MCF 10A (cell line): ENCODE data around the gene TACR2. TPM values are rescaled to one million over a fixed set of nuclear protein-coding genes. Genes with fewer than 3 reads are reported as not detected.
A peak's percentile ranks its signal among the peaks of the same experiment; 100 is the strongest.

Experiments
- BruUV-seq: library from RNA; stranded (reverse); fragments of 400-500 nt; replicated peaks from 2 replicates; lab custom pipeline; 2021; lab: Mats Ljungman, UMichigan
- CTCF ChIA-PET: fragments of 300-600 bp; sonication (Branson Sonifier 250); formaldehyde crosslinking; extraction: SDS; loops from one replicate; lab custom pipeline; 2021; ENCODE audit warnings: antibody characterized with exemption, inconsistent platforms; lab: Yijun Ruan, JAX
- POLR2A ChIA-PET: fragments of 300-600, 350-650 bp; sonication (Branson Sonifier 250); formaldehyde crosslinking; extraction: SDS; loops from one replicate; lab custom pipeline; 2020; ENCODE audit warnings: antibody characterized with exemption, inconsistent platforms; lab: Yijun Ruan, JAX
- DNase-seq: peaks from one replicate; pipeline ENCODE4 v3.0.0-alpha.2; 2018; ENCODE audit not compliant: unreplicated experiment
- H3K27ac Mint-ChIP-seq: one replicate; pipeline ENCODE4 v1.8.0; 2022; ENCODE audit warnings: mild to moderate bottlenecking, low read depth, mixed read lengths; ENCODE audit not compliant: unreplicated experiment
- H3K27me3 Mint-ChIP-seq: one replicate; pipeline ENCODE4 v1.8.0; 2022; ENCODE audit warnings: mixed read lengths; ENCODE audit not compliant: insufficient read depth, unreplicated experiment
- H3K36me3 Mint-ChIP-seq: one replicate; pipeline ENCODE4 v1.8.0; 2022; ENCODE audit warnings: mild to moderate bottlenecking, moderate library complexity, mixed read lengths; ENCODE audit not compliant: insufficient read depth, unreplicated experiment
- H3K4me1 Mint-ChIP-seq: one replicate; pipeline ENCODE4 v1.8.0; 2022; ENCODE audit warnings: mixed read lengths; ENCODE audit not compliant: insufficient read depth, unreplicated experiment
- H3K4me3 Mint-ChIP-seq: one replicate; pipeline ENCODE4 v1.8.0; 2022; ENCODE audit warnings: mild to moderate bottlenecking, moderate library complexity, mixed read lengths; ENCODE audit not compliant: unreplicated experiment
- H3K9me3 Mint-ChIP-seq: one replicate; pipeline ENCODE4 v1.8.0; 2022; ENCODE audit warnings: mixed read lengths; ENCODE audit not compliant: unreplicated experiment
- CTCF ChIP-seq: fragments of 200-600 bp; IDR thresholded peaks from one replicate; pipeline ENCODE4 v1.8.0; 2022; ENCODE audit warnings: antibody characterized with exemption, mild to moderate bottlenecking; ENCODE audit not compliant: unreplicated experiment
- intact Hi-C: fragments of 100-400 bp; cut with micrococcal nuclease; formaldehyde crosslinking; loops from 2 replicates; pipeline ENCODE4 v1.14.1; 2022
- total RNA-seq: library from RNA; stranded (reverse); gene quantifications from 2 replicates; pipeline ENCODE4 v1.2.3, GENCODE V29; 2022

Gene TACR2
- total RNA-seq, 1 experiment from 2014 or later: not detected

- H3K36me3 Mint-ChIP-seq: peaks cover 67% of the 10 kb centered on the region
- no peak for TF ChIP-seq CTCF
- intact Hi-C loops: loop anchor here (5.0 kb wide), 1 partner anchor 47 kb away; no protein-coding TSS in a partner anchor
- H3K9me3 Mint-ChIP-seq: no peaks in the 10 kb centered on the region
- H3K4me3 Mint-ChIP-seq: no peak overlapping the region
- no peaks in the 10 kb centered on the region for H3K27me3 Mint-ChIP-seq
- H3K4me1 Mint-ChIP-seq: peaks cover 40% of the 10 kb centered on the region
- peak overlapping the region; percentile 66 for H3K27ac Mint-ChIP-seq
- no peak for DNase-seq
- ChIA-PET POLR2A (interaction anchor here (0.7 to 9.0 kb wide), 8 partner anchors 10 to 289 kb away, joined by 3 to 84 read pairs (median 3); no protein-coding TSS in a partner anchor), CTCF (interaction anchor here (0.6 to 2.0 kb wide), 6 partner anchors 8 to 274 kb away, joined by 3 to 9 read pairs (median 4); no protein-coding TSS in a partner anchor)
- no TSS peak for BruUV-seq
Observed at GRCh38 chr10:69364232-69364940, 52.3 kb downstream of the TACR2 start.

- Mint-ChIP-seq H3K9me3 (no peaks in the 10 kb centered on the region), H3K36me3 (peaks cover 60% of the 10 kb centered on the region), H3K27ac (peak overlapping the region; percentile 66), H3K27me3 (no peaks in the 10 kb centered on the region), H3K4me3 (no peak overlapping the region), H3K4me1 (peaks cover 46% of the 10 kb centered on the region)
- no TSS peak for BruUV-seq
- ChIA-PET CTCF (interaction anchor here (0.7 to 2.0 kb wide), 4 partner anchors 8 to 37 kb away, joined by 3 to 9 read pairs (median 6); no protein-coding TSS in a partner anchor), POLR2A (interaction anchor here (0.7 to 9.0 kb wide), 8 partner anchors 10 to 290 kb away, joined by 3 to 84 read pairs (median 24); no protein-coding TSS in a partner anchor)
- no peak for TF ChIP-seq CTCF
- intact Hi-C loops: loop anchor here (5.0 kb wide), 1 partner anchor 46 kb away; no protein-coding TSS in a partner anchor
- no peak for DNase-seq
Observed at GRCh38 chr10:69363666-69364065, 53.1 kb downstream of the TACR2 start.

- H3K27ac Mint-ChIP-seq: peak overlapping the region; percentile 65
- no peaks in the 10 kb centered on the region for H3K27me3 Mint-ChIP-seq
- ChIA-PET CTCF (interaction anchor here (0.7 to 2.6 kb wide), 6 partner anchors 11 to 43 kb away, joined by 3 to 10 read pairs (median 4); no protein-coding TSS in a partner anchor), POLR2A (interaction anchor here (0.8 to 9.0 kb wide), 8 partner anchors 12 to 45 kb away, joined by 3 to 84 read pairs (median 40); no protein-coding TSS in a partner anchor)
- peak; percentile 66 for DNase-seq
- peaks cover 52% of the 10 kb centered on the region for H3K4me1 Mint-ChIP-seq
- no peak overlapping the region for H3K4me3 Mint-ChIP-seq
- BruUV-seq: no TSS peak
- peaks cover 53% of the 10 kb centered on the region for H3K36me3 Mint-ChIP-seq
- TF ChIP-seq CTCF: no peak
- H3K9me3 Mint-ChIP-seq: no peaks in the 10 kb centered on the region
- intact Hi-C loops: loop anchor here (5.0 kb wide), 1 partner anchor 45 kb away; no protein-coding TSS in a partner anchor
Observed at GRCh38 chr10:69362471-69362954, 54.2 kb downstream of the TACR2 start.

GRCh38 chr10:69361303-69361614 is 55.5 kb downstream of the TACR2 start:
- ChIA-PET POLR2A (interaction anchor here (1.2 to 9.0 kb wide), 9 partner anchors 8 to 43 kb away, joined by 4 to 84 read pairs (median 37); no protein-coding TSS in a partner anchor), CTCF (interaction anchor here (1.0 to 2.6 kb wide), 4 partner anchors 10 to 154 kb away, joined by 3 to 10 read pairs (median 4); no protein-coding TSS in a partner anchor)
- peak; percentile 56 for DNase-seq
- Mint-ChIP-seq H3K4me1 (peaks cover 52% of the 10 kb centered on the region), H3K9me3 (no peaks in the 10 kb centered on the region), H3K4me3 (peak overlapping the region; percentile 49), H3K36me3 (peaks cover 45% of the 10 kb centered on the region), H3K27me3 (no peaks in the 10 kb centered on the region), H3K27ac (peak overlapping the region; percentile 87)
- BruUV-seq: no TSS peak
- intact Hi-C loops: loop anchor here (5.0 kb wide), 1 partner anchor 44 kb away; no protein-coding TSS in a partner anchor
- no peak for TF ChIP-seq CTCF
